NCI-H128 (cell line): Measurements from ENCODE around the gene NPC2.

ENCODE experiments used
- DNase-seq: peaks from one replicate; lab custom pipeline; 2025; ENCODE audit not compliant: unreplicated experiment; lab: John Stamatoyannopoulos, UW

Gene NPC2

GRCh38 chr14:74519316-74520074, 26.4 kb upstream of the NPC2 start:
- DNase-seq = no peak

GRCh38 chr14:74518221-74518620, 25.1 kb upstream of the NPC2 start:
- DNase-seq = no peak

GRCh38 chr14:74517731-74518130, 24.6 kb upstream of the NPC2 start:
- no peak for DNase-seq

DNA sequence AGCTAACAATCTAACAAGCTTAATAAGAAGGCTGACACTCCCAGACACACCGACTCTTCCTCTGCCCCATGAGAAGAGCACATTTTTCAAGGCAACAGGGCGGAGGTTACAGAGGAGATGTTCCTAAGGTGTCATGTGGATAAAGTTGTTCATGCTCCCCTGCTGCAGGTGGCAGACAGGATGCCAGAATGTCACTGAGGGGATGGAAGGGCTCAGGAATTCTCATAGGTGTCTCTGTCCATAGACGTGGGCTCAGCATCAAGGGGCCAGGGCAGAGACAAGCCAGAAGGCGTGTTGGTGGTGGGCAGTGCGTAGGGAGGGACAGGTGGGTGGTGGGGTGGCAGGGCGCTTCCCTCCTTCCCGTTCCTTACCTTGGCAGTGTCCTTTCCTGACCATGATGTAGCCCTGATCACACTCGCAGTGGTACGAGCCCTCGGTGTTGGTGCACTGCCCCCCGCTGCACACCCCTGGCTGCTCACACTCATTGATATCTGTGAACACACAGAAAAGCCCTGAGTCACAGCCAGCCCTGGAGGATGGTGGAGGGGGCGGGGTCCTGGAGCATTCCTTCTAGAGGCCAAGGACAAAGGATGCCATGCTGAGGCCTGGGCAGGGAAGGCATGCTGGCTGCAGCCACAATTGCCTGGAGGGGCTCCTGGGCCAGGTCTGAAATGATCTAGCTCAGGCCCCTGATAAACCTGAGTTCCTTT, 23.5 kb upstream of the NPC2 start:
- DNase-seq = no peak

- DNase-seq = no peak
These were observed 22.8 kb upstream of the NPC2 start for GRCh38 chr14:74515891-74516412.

- no peak for DNase-seq
These were observed 21.4 kb upstream of the NPC2 start for GRCh38 chr14:74514471-74514941.

DNA sequence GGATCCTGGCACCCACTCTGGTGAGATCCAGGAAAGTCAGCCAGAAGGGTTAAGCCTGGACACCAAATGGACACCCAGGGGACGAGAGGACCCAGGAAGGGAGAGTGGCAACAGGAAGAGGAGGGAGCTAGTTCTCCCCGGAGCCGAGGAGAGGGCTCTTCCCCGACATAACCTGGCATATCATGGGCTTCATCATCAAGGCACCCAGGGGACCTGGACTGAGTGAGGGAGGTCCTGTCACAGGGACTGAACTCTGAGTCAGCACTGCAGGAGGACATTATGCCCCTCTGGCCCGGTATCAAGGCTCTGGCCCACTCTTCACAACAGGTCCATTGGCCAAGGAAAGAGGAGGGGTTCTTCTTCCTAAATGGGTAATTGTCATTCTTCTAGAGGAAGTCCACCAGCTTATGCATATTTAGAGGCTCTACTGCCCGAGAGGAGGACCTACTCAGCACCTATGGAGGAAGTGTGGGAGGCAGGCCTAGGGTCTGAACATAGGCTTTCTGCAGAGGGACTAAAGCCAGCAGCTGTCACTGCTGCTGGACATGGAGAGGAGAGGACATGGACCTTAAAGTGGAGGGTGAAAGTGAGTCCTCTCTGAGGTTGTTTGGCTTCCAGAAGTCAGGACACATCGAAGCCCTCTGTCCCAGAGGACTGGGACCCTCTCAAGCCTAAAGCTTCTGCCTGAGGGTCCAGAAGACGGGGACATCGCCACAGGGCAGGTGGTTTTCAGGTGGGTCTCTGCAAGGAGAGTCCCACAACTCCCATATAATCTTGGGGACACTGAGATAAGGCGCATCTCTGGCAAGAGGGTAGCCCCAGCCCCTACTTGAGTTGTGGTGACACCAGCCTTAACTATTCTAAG, 19.1 kb upstream of the NPC2 start:
- no peak for DNase-seq

DNA sequence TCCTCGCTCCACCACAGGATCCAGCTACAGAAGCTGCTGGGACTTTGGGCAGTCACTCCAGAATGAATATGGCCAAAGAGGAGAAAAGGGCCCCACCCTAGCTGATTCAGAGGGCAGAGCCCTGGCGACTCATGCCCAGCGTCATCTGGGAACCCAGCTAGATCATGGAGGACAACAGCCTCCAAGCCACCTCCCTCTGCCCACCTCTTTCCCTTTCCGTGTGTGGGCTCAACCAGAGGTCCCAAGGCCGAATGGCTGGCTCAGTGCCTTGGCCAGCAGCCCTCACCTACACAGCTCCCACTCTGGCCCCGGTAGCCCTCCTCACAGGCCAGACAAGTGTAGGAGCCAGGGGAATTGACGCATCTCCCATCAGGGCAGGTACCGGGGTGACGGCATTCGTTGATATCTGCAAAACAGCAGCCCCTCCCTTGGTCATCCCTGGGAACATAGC, 17.9 kb upstream of the NPC2 start:
- no peak for DNase-seq

GRCh38 chr14:74510223-74510931, 17.3 kb upstream of the NPC2 start:
- DNase-seq = no peak

DNA sequence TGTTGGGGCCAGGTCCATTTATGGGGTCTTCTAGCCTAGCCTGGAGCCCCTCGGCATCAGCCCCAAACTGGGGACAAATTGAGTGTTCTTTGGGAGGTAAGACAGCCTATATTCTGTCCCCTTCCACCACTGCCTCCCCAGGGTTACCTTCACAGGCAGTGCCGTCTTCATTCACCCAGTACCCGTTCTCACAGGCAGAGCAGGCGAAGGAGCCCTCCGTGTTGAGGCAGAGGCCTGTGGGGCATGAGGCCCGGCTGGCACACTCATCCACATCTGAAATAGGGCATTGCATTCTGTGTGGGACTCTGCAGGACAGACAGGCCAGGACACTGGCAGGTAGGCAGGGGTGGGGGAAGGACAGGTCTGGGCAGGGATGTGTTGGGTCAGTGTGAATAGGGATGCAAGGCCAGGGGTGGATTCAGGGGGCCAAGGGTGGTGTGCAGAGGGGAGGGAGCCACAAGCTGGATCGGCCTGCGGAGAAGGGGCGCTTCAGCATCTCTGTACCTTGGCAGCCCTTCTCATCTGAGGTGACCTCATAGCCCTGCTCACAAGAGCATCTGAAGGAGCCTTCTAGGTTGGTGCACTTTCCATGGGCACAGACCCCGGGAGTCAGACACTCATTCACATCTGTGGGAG, 16.6 kb upstream of the NPC2 start:
- no peak for DNase-seq

DNA sequence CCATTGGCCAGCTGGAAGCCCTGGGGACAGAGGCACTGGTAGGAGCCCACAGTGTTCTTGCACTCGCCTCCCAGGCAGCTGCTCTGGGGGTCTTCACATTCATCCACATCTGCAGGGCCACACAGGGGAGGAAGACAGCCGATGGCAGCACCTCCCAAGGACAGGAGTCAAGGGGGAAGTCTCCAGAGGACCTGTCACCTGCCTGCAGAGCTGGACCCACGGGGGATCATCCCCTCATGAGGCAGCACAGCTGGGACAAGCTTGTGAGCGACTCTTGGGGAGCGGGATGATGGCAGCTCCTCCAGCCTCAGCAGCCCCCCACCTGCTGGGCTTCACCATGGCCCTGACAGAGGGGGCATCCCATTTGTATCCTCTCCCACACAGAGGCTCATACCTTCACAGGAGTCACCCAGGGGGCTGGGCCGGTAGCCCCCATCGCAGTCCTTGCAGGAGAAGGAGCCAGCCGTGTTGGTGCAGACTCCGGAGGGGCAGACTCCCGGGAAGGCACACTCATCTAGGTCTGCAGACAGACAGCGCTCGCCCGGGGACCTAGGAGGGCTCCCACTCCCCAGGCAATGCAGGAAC, 15.8 kb upstream of the NPC2 start:
- DNase-seq = no peak

GRCh38 chr14:74508292-74508731, 15.2 kb upstream of the NPC2 start:
- no peak for DNase-seq

- DNase-seq = no peak
These were observed 14.7 kb upstream of the NPC2 start for GRCh38 chr14:74507840-74508239.

DNA sequence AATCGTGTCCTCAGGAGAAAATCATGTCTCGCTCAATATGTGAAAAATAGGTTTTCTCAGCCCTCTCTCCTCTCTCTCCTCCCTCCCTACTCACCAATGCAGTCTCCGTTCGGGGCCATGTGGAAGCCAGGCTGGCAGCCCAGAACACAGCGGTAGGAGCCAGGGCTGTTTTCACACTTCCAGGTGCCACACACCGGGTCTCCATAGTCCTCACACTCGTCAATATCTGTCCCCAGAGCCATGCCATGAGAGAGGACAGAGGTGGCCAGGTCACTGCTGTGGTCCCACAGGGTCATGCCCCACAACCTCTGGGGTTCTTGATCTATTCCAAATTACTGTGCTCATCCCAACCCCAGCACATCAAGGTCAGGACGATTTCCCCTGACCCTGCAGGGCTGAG, 14.0 kb upstream of the NPC2 start:
- DNase-seq = no peak

DNA sequence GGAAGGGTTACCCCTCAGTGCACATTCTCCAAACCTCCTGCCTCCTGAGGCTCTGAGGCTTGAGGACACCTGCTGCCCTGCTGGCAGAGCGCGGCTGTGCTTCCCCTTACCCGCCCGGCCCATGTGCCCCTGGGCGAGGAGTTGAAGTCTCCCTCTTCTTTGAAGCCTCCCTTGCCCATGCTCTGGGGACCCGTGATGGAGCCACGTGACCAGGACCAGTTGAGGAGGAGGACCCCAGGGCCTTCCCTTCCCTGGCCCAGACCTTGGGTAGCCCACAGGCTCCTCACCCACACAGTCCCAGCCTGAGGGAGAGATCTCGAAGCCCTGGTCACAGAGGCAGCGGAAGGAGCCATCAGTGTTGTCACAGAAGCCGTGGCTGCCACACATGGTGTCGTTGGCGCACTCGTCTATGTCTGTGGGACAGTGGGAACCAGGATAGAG, 13.3 kb upstream of the NPC2 start:
- no peak for DNase-seq

DNA sequence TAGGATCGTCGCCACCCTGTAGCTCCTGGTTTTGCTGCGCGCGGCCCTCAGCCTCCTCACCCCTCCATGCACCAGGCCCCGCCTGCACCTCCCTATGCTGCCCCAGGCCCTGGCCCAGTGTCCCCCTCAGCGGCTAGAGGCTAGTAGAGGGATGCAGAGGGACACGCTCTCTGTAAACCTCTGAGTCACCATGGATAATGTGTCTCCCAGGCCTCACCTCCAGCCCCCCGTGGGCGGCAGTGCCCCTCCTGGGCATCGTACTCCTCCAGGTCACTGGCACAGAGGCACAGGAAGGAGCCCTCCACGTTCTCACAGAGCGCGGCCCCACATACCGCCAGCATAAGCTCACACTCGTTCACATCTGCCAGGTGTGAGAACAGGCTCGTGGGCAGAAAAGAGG, 12.7 kb upstream of the NPC2 start:
- no peak for DNase-seq

GRCh38 chr14:74504874-74505720, 12.0 kb upstream of the NPC2 start:
- DNase-seq = no peak

- DNase-seq = no peak
These were observed 11.3 kb upstream of the NPC2 start for GRCh38 chr14:74504412-74504811.

DNA sequence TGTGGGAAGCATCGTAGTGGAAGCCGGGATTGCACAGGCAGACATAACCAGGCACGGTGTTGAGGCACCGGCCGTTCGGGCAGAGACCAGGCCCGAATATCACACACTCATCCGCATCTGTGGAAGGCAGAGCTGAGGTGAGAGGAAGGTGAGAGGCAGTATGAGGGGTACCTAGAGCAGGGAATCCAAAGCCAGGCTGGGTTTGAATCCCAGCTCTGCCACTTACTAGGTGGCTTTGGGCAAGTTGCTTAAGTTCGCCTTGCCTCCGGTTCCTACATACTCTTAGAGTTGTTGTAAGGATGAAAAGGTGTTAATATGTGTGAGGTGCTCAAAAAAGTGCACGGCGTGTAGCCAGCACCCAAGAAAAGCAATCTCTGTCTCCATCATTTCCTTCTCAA, 10.8 kb upstream of the NPC2 start:
- DNase-seq = no peak
